GM23338 (cell line): ENCODE measurements around the gene FAM90A1.

Experiments
- CTCF ChIP-seq, 2 experiments: fragments of 200-600 bp in 1 of 2; sonication (generic) in 1 of 2; conservative IDR thresholded peaks; 2 replicates each; pipeline versions ENCODE4 v1.5.1 to v1.6.1; 2016 to 2017; ENCODE audit warnings: antibody characterized with exemption in 2 of 2, low read depth in 2 of 2, mild to moderate bottlenecking in 2 of 2, moderate library complexity in 1 of 2
- REST ChIP-seq: IDR thresholded peaks from one replicate; pipeline ENCODE4 v1.6.1; 2018; ENCODE audit warnings: antibody characterized with exemption; ENCODE audit not compliant: unreplicated experiment

- TF ChIP-seq REST (no peak), CTCF (conservative IDR thresholded peaks at IDR 0.05; ENCODE audit: low read depth in 2 of 2) (no peak)
Observed at GRCh38 chr12:8226355-8226754, 1.1 kb downstream of the FAM90A1 start.
